Erythroblast (primary cell): Measurements from ENCODE around the gene MRPL14.
A peak's percentile ranks its signal among the peaks of the same experiment; 100 is the strongest.

ENCODE experiments used
- DNase-seq, 2 experiments: peaks; one replicate each; lab custom pipeline; 2025; lab: John Stamatoyannopoulos, UW
- GATA1 ChIP-seq: IDR thresholded peaks from 2 replicates; pipeline ENCODE4 v1.6.1; 2011; ENCODE audit warnings: low read depth, mild to moderate bottlenecking, control low read depth, low read length, moderate library complexity
- POLR2A ChIP-seq: IDR thresholded peaks from 2 replicates; pipeline ENCODE4 v1.6.1; 2011; ENCODE audit warnings: mild to moderate bottlenecking, low read length

Gene MRPL14

DNA sequence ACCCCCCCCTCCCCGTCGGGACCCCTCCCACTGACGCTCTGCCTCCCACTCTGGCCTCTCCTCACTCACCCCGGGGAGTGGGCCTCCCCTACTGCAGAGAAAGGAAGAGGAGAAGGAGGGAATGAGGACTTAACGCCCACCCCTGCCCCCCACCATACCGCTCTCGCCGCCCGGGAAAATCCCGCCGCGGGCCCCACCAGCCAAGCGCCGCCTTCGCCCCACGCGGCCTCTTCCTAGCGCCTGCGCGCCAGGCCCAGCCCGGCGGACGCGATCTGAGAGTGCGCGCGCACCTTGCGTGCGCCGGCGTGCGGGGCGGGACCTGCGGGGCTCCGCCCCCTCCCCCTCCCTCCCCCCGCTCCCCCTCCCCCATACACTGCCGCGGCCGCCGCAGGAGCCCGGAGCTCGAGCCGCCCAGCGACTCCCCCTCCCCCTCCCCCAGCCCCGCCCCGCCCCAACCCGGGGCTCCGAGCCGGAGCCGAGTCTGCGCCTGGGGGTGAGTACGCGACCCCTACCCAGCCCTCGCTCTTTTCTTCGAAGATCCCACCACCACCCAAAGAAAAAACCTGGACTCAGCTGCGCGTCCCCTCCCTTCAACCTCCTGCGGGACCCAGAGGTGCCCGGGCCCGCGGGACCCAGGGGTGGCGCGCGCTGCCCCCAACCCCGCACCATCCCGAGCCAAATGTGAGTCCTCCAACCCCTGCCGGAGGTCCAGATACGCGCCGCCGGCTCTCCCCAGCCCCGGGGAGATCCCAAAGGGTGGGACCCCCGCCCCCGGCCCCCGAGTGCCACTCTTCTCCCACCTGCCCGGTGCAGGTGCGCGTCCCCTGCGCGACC, at the start of gene MRPL14, which contains the start of gene TMEM63B:
MRPL14 (minus strand) TSS at position 267 of the 834 bp plus-strand sequence. CDS start 10,841 bp downstream, outside the sequence.
TMEM63B (plus strand) TSS at position 369 of the 834 bp plus-strand sequence. CDS start 7,031 bp downstream, outside the sequence.
- TF ChIP-seq GATA1 (no peak), POLR2A (peak; percentile 30)
- DNase-seq, result peak; percentile 92 to 97

DNA sequence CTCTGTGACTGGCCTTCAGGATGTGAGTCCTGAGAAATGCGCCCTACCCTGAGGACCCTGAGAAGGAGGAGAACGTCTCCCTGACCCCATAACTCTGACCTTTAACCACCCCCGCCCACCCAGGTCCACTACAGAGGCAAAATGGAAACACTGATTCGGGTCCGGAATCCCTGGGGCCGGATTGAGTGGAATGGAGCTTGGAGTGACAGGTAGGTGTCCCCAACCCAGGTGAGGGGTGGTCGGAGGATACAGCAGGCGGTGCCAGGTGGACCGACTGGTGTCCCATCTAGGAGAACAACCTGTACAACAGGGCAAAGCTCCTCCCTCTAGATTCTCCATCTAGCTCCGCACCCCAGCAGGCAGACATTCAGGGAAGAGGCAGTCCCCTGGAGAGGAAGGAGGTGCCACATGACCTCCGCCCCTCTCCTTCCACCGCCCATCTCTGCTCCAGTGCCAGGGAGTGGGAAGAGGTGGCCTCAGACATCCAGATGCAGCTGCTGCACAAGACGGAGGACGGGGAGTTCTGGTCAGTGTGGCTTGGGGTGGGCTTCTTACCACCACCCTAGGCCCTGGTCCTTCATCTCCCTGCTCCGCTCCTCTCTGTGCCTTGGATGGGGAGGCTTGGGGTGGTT, 49.0 kb upstream of the MRPL14 start:
- no peak for TF ChIP-seq POLR2A
- TF ChIP-seq GATA1, result no peak
- no peak for DNase-seq

DNA sequence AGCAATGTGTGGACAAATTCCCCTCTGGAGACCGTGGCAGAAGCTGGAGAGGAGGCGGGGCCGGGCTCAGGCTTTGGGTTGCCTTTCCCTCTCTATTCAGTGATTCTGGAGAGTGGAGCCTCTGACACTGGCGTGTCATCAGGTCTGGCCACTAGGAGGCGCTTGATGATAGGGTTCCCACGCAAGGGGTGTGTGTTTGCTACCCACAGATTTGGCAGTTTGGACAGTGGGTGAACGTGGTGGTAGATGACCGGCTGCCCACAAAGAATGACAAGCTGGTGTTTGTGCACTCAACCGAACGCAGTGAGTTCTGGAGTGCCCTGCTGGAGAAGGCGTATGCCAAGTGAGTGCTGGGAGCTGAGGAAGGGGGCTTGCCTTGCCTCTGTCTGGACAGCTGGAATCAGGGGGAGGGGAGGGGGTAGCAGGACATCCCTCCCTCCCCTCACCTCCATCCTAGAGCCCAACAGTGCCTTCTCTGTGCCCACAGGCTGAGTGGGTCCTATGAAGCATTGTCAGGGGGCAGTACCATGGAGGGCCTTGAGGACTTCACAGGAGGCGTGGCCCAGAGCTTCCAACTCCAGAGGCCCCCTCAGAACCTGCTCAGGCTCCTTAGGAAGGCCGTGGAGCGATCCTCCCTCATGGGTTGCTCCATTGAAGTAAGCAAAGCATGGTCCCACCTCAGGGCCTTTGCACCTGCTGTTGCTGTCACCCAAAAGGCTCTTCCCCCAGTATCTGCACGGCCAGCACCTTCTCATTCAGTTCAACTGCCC, 45.7 kb upstream of the MRPL14 start:
- TF ChIP-seq GATA1, result no peak
- TF ChIP-seq POLR2A, result no peak
- peak; percentile 77 to 87 for DNase-seq

DNA sequence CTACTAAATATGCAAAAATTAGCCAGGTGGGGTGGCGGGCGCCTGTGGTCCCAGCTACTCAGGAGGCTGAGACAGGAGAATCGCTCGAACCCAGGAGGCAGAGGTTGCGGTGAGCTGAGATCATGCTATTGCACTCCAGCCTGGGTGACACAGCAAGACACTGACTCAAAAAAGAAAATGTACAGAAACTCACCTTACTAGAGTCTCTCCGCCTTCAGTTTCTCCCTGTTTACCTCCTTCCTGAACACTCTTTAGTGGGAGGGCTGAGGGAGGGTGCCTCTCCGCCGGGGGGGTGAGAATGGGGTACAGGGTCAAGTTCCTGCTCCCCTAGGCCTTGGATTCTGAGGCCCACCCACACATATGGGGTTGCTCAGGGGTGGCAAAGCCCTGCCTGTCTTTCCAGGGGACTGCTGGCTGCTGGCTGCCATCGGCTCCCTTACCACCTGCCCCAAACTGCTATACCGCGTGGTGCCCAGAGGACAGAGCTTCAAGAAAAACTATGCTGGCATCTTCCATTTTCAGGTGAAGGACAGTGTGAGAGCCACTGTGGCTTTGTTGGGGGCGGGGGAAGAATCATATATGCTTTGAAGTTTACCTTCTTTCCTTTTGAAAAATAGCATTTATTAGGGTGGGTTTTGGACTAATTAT, 44.8 kb upstream of the MRPL14 start:
- TF ChIP-seq GATA1, result no peak
- TF ChIP-seq POLR2A, result no peak
- DNase-seq, result no peak

DNA sequence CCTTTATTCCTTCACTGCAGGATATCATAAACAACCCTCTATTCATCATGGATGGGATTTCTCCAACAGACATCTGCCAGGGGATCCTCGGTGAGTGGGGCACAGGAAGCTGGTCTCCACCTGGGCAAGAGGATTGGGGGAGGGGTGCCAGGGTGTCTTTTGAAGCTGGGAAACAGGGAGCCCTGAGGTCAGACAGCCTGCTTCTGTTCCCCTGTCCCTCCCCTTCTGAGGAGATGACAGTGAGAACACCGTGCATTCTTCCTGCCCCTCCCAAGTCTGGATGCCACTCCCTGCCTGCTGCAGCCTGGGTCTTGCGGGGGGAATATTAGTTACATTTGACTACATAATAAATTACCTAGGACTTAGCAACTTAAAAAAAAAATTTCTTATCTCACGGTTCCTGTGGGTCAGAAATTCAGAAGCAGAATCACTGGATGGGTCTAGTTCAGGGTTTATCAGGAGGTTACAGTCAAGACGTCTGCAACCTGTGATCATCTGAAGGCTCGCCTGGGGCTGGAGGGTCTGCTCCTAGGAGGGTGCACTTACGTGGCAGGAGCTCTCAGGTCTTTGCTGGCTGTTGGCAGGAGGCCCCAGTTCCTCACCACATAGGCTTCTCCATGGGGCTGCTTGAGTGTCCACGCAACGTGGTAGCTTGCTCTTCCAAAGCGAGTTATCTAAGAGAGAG, 42.8 kb upstream of the MRPL14 start:
- peak in 1 of 2 experiments; percentile 18 for DNase-seq
- TF ChIP-seq POLR2A (no peak), GATA1 (no peak)

DNA sequence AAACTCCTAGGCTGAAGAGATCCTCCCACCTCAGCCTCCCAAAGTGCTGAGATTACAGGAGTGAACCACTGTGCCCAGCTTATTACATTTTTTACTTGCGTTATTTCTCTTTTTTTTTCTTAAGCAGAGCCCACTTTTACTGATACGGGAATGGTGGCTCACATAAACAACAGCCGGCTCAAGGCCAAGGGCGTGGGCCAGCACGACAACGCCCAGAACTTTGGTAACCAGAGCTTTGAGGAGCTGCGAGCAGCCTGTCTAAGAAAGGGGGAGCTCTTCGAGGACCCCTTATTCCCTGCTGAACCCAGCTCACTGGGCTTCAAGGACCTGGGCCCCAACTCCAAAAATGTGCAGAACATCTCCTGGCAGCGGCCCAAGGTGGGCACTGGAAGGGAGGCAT, 41.9 kb upstream of the MRPL14 start:
- TF ChIP-seq POLR2A, result no peak
- TF ChIP-seq GATA1, result no peak
- no peak for DNase-seq

DNA sequence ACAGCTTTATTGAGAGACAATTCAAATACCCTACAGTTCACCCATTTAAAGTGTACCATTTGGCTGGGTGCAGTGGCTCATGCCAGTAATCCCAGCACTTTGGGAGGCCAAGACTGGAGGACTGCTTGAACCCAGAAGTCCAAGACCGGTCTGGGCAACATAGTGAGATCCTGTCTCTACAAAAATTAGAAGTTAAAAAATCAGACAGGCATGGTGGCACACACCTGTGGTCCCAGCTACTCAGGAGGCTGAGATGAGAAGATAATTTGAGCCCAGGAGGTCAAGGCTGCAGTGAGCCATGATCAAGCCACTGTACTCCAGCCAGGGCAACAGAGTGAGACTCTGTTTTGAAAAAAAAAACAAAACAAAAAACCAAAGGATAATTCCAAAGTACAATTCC, 40.3 kb upstream of the MRPL14 start:
- TF ChIP-seq POLR2A, result no peak
- TF ChIP-seq GATA1, result no peak
- DNase-seq, result no peak

DNA sequence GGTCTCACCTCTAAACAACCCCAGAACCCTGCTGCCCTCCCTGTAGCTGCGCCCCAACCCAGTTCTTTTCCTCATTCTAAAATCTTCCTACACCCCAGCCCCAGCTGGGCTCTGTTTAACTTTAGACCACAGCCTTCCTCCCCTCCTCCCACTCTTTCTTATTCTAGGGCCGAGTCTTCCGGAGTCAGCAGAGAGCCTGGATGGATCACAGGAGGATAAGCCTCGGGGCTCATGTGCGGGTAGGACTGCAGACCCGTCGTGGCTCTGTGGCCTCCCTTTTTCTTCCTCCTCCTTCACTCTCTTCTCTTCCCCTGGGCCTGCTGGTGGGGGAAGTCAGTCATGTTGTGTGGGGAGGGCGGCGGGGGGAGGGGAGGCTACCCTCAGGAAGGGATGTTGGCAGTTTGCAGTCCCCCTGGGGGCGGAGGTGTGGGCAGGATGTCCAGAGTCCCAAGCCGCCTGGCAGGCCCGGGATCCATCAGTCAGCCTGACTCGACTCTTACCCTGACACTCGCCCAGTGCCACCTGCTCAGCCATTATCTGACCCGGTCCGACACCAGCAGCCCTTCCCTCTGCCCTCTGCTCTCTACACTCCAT, 39.4 kb upstream of the MRPL14 start:
- no peak for DNase-seq
- TF ChIP-seq POLR2A (no peak), GATA1 (no peak)

DNA sequence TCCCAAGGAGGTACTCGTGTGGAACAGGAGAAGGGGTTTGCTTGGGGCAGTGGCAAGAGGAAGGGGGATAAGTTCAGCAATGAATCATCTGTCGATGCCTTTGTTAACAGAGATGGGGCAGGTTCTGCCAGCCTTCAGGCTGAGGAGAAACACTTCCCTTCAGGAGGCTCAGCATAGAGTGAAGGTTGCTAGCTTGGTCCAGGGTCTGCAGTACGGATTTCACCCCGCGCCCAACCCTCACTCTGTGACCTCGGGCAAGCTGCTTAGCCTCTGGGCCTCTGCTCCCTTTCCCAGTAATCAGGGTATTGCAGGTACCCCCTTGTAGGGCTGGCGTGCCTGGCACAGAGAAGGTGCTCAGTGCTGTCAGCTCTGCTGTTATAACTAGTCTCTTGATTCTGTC, 38.9 kb upstream of the MRPL14 start:
- no peak for TF ChIP-seq GATA1
- no peak for TF ChIP-seq POLR2A
- DNase-seq, result no peak

DNA sequence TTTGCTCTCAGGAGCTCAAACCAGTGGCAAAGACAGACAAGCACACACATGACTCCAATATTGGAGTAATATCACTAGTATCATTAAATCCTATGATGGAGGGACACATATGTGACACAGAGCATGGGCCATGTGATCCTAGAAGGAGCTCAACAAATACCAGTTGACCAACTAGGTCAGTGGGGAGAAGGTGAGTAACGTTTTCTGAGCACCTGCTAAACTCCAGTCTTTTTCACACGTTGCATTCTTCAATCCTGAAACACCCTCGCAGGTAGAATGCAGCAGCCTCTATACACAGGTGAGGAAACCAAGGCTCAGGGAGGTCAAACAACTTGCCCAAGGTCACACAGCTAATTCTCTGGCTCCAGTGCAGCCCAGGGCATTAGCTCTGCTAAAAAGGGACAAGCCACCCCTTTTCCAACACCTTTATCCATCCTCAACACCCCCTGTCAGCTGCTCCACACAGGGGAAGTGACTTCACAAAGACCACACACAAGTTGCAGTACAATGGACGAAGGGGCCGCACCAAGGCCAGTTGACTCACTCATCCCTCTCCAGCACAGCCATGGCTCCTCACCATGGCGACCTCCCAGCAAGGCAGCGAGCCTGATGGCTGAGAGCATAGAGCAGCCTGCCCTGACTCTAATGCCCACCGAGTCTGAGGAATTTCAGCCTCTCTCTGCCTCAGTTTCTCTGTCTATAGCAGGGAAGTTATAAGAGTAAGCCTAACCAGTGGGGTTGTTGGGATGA, 35.8 kb upstream of the MRPL14 start:
- no peak for DNase-seq
- TF ChIP-seq GATA1, result no peak
- no peak for TF ChIP-seq POLR2A

DNA sequence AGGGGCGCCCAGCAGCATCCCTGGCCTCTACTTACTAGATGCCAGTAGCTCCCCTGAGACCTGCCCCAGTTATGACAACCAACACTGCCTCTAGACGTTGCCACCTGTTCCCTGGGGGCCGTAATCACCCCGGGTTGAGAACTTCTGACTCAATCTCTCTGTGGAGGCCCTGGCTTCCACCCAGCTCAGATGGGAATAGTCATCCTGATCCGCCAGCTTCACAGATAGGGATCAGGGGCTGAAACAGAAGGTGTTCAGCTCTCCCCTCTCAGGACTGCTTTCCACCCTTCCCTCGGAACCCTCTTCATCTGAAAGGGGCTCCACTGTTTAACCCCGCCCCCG, 34.7 kb upstream of the MRPL14 start:
- TF ChIP-seq POLR2A, result no peak
- no peak for TF ChIP-seq GATA1
- DNase-seq, result no peak

DNA sequence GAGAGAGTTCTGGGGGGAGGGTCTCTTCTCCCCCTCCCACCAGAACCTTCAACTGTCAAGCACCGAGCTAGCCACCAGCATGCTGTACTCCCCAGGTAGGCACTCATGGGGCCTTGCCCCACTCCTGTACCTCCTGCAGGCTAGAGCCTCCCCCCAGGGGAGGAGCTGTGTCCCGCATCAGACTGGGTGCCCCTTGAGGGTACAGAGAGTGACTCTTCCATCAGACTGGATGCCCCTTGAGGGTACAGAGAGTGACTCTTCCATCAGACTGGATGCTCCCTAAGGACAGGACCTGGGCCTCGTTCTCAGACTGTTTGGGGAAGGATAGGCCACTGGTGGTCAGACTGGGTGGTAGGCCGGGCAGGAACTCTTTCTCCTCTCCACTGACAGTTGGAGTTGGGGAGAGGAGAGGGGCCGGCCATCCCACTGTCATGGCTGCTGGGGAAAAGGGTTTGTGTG, 31.5 kb upstream of the MRPL14 start, which contains the start of gene CAPN11:
CAPN11 (plus strand) TSS at position 51 of the 459 bp plus-strand sequence; CDS start at position 80, 29 bp downstream.
- no peak for DNase-seq
- no peak for TF ChIP-seq GATA1
- no peak for TF ChIP-seq POLR2A
